Left hindlimb (tissue), 1 donor: Measurements from ENCODE around the gene SMAGP.
A peak's percentile ranks its signal among the peaks of the same experiment; 100 is the strongest.
"Not testable (repeated sequence)": the region's sequence is repeated elsewhere in the genome, so short reads cannot be mapped to it uniquely, and the experiment has no call there.

Experiments used
- DNase-seq: peaks from one replicate; pipeline ENCODE4 v3.0.0-alpha.2; 2018

The SMAGP gene, protein sequence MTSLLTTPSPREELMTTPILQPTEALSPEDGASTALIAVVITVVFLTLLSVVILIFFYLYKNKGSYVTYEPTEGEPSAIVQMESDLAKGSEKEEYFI

DNA sequence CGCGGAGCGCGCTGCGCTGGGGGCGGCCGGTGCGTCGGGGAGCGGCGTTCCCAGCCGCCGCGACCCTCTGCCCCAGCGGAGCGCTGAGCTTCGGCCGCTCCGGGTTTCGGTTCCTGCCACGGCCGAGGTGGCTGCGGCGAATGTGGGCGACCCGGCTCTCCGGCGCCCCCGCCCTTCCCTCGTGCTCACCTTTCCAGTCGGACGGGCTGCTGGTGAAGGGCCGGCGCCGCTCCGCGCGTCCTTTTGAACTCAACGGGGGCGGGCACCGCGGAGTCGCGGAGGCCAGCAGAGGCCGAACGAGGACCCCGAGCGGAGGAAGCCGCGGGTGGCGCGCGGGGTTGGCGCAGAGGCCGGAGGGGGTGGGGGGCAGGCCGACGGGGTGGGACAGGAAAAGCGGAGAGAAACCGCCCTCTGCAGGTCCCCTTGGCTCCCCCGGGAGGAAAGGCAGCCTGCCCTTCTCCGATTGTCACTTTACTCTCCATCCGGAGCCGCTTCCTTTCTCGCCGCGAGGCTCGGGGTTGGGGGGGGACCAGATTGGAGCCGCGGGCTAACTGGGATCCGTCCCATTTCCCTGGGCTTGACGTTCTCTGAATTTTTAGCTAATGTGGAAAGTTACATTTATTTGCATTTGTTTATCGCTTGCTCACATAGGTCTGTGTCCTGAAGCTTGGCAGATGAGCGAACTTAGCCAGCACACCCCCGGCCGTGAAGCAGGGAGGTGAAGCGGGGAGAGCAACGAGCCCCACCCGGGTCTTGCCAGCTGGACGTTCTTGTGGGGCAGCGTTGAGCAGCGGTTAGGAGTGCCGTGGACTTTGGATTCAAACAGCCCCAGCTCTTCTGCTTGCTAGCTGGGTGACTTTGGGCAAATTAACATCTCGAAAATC is at the start of gene SMAGP:
Gene SMAGP (minus strand): TSS at position 349 of the 884 bp plus-strand sequence. CDS start 1,137 bp downstream, outside the sequence.
- DNase-seq: peak; percentile 66

GRCh38 chr12:51318846-51319599 is 48.8 kb upstream of the SMAGP start:
- no peak for DNase-seq

DNA sequence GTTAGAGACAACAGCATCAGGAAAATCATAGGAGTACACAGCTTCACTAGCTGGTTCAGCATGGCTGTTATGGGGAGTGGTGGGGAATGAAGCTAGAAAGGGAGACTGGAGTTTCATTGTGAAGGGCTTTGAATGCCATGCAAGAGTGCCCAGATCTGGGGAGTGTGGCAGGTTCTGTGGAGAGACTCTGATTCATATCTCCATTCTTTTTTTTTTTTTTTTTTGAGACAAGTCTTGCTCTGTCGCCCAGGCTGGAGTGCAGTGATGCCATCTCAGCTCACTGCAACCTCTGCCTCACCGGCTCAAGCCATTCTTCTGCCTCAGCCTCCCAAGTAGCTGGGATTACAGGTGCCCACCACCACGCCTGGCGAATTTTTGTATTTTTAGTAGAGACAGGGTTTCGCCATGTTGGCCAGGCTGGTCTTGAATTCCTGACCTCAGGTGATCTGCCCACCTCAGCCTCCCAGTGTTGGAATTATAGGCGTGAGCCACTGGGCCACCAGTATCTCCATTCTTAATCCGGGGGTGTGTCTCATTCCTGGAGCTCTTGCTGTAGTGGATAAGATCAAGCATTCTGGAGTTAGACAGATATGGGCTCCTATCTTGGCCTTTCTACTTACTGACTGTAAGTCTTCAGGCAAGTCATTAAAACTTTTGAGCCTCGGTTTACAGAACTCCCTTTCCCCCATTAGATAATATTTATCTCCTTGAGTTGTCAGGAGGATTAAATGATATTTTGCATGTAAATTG is 48.0 kb upstream of the SMAGP start:
- not testable (repeated sequence) for DNase-seq

- DNase-seq: no peak
Measured at GRCh38 chr12:51311389-51311788, 41.2 kb upstream of the SMAGP start.

- DNase-seq: no peak
Measured at GRCh38 chr12:51307655-51308593, 37.7 kb upstream of the SMAGP start.

DNA sequence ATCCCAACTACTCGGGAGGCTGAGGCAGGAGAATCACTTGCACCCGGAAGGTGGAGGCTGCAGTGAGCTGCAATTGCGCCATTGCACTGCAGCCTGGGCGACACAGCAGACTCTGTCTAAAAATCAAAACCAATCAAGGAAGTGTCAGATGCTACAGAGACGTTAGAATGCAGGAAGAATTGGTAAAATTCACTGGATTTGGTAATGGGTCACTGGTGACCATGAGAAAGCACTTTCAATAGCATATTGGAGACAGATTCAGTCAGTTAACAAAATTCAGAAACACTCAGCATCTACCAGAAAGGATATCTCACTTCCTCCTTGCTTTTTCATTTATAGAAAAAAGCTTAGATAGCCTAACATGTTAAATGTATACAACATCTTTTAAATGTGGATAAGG is 36.3 kb upstream of the SMAGP start:
- DNase-seq: no peak

GRCh38 chr12:51300768-51301167 is 30.6 kb upstream of the SMAGP start:
- DNase-seq: not testable (repeated sequence)

DNA sequence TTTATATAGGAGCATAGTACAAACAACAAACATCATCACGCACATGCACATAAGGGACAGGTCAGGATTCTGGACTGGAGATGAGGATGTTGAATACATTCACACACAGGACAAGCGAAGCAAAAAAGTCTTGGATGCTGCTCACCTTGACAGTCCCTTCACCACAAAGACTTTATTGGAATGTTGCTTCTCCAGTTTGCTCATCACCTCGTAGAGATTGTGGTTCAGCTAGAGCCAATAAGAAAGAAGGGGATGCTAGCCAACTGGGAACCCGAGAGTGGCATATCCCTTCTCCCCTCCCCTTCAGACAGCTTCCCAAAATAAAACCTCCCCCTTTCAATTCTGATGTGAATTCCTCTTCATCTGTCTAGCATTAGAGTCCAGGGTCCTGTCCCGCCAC is 25.4 kb upstream of the SMAGP start:
- DNase-seq: no peak

GRCh38 chr12:51294097-51294496 is 23.9 kb upstream of the SMAGP start:
- not testable (repeated sequence) for DNase-seq

- DNase-seq: no peak
Measured at GRCh38 chr12:51293696-51294095, 23.5 kb upstream of the SMAGP start.

DNA sequence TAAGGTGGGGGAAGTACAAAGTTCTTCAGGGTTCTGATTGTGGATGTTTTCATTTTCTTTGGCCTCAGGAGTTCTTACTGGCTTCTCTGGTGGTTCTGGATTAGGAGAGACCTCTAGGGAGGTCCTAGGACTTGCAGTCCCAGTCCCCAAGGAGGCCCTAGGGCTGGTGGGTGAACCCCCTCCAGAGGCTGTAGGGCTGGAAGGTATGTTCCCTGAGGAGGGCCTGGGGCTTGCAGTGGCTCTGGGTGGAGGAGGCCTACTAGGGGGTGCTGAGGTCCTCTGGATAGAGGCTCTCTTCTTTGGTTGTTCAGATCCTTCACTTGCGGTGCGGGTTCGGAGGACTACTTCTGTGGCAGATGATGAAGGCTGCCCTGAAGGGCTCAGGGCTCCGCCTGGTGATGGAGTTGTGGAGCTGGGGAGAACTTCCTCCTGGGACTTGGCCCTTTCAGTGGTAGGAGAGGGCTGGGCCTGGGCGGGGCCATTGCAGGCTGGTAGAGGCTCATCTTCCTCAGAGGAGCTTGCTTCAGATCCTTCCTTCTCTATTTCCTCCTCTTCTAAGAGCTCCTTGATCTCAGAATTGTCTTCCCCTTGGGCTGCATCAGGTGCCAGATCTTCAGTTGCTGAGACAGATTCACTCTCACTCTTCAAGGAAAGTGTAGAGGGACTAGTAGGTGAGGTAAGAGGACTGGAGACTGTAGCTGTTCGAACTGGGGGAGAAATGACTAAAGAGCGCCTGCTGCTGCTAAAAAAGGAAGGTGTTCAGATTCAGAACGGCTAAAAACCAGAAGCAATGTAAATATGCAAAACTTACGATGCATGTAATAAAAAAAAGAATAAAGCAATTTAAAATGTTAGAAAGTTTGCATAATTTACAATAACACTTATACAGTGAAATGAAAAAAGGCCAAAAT is 21.6 kb upstream of the SMAGP start:
- DNase-seq: not testable (repeated sequence)

DNA sequence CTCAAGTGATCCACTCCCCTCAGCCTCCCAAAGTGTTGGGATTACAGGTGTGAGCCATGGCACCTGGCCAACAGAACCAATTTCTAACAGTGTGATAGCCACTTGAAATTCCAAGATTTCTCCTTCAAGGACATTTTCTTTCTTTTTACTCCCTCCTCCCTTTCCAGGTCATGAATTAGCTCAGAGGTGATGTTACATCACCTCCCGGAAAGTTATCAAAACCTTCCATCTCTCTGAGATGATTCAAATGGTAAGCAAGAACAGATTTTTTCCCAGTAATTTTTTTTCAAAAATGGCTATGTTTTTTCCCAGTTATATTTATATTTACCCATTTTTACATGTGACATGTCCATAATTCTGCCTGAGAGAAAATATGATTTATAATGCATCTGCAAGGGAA is 15.6 kb upstream of the SMAGP start:
- DNase-seq: no peak

DNA sequence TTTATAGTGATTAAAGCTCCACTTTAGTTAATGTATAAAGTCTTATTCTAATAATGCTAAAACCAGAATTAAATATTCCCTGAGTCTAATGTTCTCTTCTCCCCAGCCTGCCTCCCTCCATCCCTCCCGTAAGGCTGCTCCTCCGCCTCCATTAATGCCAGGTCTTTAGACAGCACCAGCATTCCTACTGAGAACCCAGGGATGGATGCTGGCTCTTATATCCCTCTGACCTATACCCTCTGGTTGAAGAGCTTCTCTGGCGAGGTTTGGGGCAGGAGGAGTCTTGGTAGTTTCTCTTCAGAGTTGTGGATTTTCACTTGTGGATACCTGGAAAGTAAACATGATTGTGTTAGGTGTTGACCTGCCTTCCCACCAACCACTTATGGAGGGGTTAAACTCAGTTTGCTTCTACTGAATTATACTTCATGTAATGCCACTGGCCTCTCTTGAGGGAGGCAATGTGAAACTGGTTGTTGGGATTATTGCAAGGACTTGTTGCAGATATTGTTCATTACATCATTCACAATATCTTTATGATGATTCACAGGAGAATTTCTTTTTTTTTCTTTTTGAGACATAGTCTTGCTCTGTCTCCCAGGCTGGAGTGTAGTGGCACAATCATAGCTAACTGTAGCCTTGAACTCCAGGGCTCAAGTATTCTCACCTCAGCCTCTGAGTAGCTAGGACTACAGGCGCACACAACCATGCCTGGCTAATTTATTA is 11.1 kb upstream of the SMAGP start:
- no peak for DNase-seq

DNA sequence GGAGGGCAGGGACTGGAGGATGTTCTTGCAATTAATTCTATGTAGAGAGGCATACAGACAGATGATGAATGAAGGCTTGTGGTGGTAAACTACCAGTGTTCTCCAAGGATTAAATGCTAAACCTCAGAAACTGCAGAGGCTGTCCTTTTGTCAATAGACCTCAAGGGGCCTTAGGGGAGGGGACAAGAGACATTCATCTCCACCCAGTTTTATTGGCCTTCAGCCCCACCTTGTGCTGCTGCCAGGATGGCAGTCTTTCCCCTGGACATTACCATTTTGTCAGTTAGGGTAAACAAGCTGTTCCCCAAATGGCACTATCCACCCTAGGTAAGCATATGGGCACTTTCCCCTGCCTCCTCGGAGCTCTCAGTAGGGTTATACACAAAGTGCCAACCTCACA is 4.9 kb upstream of the SMAGP start:
- no peak for DNase-seq

DNA sequence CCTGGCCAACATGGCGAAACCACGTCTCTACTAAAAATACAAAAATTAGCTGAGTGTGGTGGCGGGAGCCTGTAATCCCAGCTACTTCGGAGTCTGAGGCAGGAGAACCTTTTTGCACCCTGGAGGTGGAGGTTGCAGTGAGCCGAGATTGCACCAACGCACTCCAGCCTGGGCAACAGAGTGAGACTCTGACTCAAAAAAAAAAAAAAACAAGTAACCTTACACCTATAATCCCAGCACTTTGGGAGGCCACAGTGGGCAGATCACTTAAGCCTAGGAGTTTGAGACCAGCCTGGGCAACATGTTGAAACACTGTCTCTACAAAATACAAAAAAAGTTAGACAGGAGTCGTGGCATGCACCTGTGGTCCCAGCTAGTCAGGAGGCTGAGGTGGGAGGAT is 2.6 kb upstream of the SMAGP start:
- not testable (repeated sequence) for DNase-seq

GRCh38 chr12:51270951-51271518 is 820 bp upstream of the SMAGP start:
- no peak for DNase-seq

GRCh38 chr12:51269174-51270066 is 795 bp downstream of the SMAGP start:
- peak; percentile 55 for DNase-seq

DNA sequence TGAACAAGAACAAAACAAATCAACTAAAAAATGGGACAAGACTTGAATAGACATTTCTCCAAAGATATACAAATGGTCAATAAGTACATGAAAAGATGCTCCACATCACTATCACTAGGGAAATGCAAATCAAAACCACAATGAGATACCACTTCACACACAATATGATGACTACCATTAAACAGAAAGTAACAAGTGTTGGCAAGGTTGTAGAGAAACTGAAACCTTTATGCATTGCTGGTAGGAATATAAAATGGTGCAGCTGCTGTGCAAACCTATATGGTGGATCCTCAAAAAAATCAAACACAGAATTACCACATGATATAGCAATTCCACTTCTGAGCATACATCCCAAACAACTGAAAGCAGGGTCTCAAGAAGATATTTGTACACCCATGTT is 5.2 kb downstream of the SMAGP start:
- DNase-seq: no peak

GRCh38 chr12:51264297-51264696 is 5.9 kb downstream of the SMAGP start:
- DNase-seq: no peak
